Stimulated activated CD4-positive, alpha-beta T cell treated with anti-CD3 and anti-CD28 coated beads, Interleukin-1b, Interleukin-23, amount 100 ng/mL, for 48 hours (primary cell): Measurements from ENCODE around the gene EBF3.

ENCODE experiments used
- DNase-seq: peaks from one replicate; pipeline ENCODE4 v3.0.0-alpha.2; 2020

The EBF3 gene

GRCh38 chr10:129971381-129972144, 7.5 kb upstream of the EBF3 start:
- DNase-seq: peak; percentile 54

- DNase-seq: no peak
Measured at GRCh38 chr10:129970465-129971364, 6.6 kb upstream of the EBF3 start.

GRCh38 chr10:129969911-129970464, 5.9 kb upstream of the EBF3 start:
- no peak for DNase-seq

GRCh38 chr10:129969184-129969910, 5.3 kb upstream of the EBF3 start:
- no peak for DNase-seq

GRCh38 chr10:129968853-129969183, 4.7 kb upstream of the EBF3 start:
- DNase-seq: peak; percentile 61

- DNase-seq: no peak
Measured at GRCh38 chr10:129968020-129968852, 4.2 kb upstream of the EBF3 start.

GRCh38 chr10:129967579-129968019, 3.5 kb upstream of the EBF3 start:
- DNase-seq: no peak

GRCh38 chr10:129966889-129967578, 3.0 kb upstream of the EBF3 start:
- DNase-seq: no peak

GRCh38 chr10:129966370-129966888, 2.4 kb upstream of the EBF3 start:
- no peak for DNase-seq

GRCh38 chr10:129965959-129966358, 1.9 kb upstream of the EBF3 start:
- DNase-seq: no peak

GRCh38 chr10:129965425-129965808, 1.3 kb upstream of the EBF3 start:
- DNase-seq: no peak

- DNase-seq: no peak
Measured at GRCh38 chr10:129964611-129965424, 744 bp upstream of the EBF3 start.

GRCh38 chr10:129962872-129963640, 1.0 kb downstream of the EBF3 start:
- no peak for DNase-seq

GRCh38 chr10:129962031-129962871, 1.8 kb downstream of the EBF3 start:
- DNase-seq: no peak

GRCh38 chr10:129961157-129961701, 2.8 kb downstream of the EBF3 start:
- no peak for DNase-seq

- DNase-seq: no peak
Measured at GRCh38 chr10:129960481-129961156, 3.5 kb downstream of the EBF3 start.
